OCI-LY7 (cell line): ENCODE data around the gene ENG.

ENCODE experiments used
- EZH2phosphoT487 ChIP-seq: fragments of 200-600 bp; sonication (generic); IDR thresholded peaks from 2 replicates; pipeline ENCODE4 v1.6.1; 2018; ENCODE audit warnings: low read depth, borderline replicate concordance, mild to moderate bottlenecking, mixed run types, antibody characterized with exemption, low read length, moderate library complexity, mixed read lengths
- TF ChIP-seq, protein P1 (sequence below): fragments of 200-600 bp; sonication (generic); conservative IDR thresholded peaks from 2 replicates; pipeline ENCODE4 v1.5.1; 2014; ENCODE audit warnings: mild to moderate bottlenecking, antibody characterized with exemption, low read length, moderate library complexity, mixed read lengths

DNA sequence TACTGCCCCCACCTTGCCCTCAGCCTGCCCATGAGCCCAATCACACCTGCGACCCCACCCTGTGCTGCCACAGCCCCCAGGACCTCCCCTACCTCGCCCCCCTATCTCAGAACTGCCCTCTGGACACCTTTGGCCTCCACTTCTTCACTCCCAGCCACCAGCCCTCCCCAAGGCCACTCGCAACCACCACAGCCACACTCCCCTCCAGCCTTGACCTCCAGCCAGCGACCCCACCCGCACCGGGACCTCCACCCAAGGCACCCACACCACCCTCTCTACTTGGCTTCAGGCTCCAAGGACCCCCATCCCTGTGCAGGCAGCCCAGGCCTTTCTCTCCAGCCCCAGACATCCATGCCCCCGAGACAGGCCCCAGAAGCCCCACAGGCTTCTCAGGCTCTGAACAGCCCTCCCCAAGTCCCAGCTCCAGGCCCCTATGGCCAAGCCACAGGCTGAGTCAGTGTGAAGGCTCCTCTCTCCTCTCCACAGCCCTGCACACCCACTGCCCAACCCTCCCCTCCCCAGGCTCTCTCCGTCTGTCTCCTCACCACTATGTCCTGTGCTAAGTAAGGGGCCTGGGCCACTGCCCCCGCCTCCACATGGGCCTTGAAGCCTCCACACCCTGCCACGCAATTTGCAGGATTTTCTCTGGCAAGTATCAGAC lies 21.0 kb upstream of the ENG start:
- TF ChIP-seq, protein P1, sequence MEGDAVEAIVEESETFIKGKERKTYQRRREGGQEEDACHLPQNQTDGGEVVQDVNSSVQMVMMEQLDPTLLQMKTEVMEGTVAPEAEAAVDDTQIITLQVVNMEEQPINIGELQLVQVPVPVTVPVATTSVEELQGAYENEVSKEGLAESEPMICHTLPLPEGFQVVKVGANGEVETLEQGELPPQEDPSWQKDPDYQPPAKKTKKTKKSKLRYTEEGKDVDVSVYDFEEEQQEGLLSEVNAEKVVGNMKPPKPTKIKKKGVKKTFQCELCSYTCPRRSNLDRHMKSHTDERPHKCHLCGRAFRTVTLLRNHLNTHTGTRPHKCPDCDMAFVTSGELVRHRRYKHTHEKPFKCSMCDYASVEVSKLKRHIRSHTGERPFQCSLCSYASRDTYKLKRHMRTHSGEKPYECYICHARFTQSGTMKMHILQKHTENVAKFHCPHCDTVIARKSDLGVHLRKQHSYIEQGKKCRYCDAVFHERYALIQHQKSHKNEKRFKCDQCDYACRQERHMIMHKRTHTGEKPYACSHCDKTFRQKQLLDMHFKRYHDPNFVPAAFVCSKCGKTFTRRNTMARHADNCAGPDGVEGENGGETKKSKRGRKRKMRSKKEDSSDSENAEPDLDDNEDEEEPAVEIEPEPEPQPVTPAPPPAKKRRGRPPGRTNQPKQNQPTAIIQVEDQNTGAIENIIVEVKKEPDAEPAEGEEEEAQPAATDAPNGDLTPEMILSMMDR = no peak
- no peak for TF ChIP-seq EZH2phosphoT487
